ENCODE measurements around the gene NWD2. TPM values are rescaled to one million over a fixed set of nuclear protein-coding genes. Genes with fewer than 3 reads are reported as not detected.
"Not testable (repeated sequence)": the region's sequence is repeated elsewhere in the genome, so short reads cannot be mapped to it uniquely, and the experiment has no call there.

NWD2 gene
- total RNA-seq, 1 donor, result not detected

DNA sequence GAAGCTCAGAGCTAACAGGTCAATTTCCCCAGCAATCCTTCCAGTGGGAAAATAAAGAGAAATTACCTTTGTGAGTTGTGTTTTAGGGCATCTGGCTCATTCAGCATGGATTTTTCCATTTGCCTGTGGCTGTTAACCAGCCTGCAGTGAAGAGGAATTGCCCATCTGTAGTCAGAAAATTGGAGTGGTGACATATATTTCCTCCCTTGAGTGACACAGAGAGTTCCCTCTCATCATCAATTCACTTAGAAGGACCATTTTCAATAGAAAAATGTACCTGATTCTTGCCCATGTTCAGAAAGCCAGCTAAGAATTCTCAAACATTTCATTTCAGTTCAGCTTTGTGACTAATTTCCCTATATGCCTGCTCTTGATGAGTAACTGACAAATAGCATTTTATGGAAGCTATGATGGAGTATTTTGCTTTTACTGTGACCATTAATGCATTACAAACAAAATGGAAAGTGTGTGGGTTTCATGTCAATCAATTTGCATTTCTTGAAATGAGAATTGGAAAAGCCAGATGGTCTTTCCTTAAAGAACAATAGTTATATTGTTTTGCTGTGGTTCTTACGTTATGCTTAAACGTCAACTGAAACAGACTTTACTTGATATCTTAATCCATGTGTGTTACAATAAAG is 155.8 kb downstream of the NWD2 start:
- TF ChIP-seq, protein P1, sequence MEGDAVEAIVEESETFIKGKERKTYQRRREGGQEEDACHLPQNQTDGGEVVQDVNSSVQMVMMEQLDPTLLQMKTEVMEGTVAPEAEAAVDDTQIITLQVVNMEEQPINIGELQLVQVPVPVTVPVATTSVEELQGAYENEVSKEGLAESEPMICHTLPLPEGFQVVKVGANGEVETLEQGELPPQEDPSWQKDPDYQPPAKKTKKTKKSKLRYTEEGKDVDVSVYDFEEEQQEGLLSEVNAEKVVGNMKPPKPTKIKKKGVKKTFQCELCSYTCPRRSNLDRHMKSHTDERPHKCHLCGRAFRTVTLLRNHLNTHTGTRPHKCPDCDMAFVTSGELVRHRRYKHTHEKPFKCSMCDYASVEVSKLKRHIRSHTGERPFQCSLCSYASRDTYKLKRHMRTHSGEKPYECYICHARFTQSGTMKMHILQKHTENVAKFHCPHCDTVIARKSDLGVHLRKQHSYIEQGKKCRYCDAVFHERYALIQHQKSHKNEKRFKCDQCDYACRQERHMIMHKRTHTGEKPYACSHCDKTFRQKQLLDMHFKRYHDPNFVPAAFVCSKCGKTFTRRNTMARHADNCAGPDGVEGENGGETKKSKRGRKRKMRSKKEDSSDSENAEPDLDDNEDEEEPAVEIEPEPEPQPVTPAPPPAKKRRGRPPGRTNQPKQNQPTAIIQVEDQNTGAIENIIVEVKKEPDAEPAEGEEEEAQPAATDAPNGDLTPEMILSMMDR (IDR thresholded peaks at IDR 0.05; ENCODE audit: insufficient read depth, low read depth, low read length), result no peak
- no peak overlapping the region for H3K4me3 ChIP-seq (ENCODE audit: low read depth, low read length)
- DNase-seq (ENCODE audit: low read depth), result no peak

DNA sequence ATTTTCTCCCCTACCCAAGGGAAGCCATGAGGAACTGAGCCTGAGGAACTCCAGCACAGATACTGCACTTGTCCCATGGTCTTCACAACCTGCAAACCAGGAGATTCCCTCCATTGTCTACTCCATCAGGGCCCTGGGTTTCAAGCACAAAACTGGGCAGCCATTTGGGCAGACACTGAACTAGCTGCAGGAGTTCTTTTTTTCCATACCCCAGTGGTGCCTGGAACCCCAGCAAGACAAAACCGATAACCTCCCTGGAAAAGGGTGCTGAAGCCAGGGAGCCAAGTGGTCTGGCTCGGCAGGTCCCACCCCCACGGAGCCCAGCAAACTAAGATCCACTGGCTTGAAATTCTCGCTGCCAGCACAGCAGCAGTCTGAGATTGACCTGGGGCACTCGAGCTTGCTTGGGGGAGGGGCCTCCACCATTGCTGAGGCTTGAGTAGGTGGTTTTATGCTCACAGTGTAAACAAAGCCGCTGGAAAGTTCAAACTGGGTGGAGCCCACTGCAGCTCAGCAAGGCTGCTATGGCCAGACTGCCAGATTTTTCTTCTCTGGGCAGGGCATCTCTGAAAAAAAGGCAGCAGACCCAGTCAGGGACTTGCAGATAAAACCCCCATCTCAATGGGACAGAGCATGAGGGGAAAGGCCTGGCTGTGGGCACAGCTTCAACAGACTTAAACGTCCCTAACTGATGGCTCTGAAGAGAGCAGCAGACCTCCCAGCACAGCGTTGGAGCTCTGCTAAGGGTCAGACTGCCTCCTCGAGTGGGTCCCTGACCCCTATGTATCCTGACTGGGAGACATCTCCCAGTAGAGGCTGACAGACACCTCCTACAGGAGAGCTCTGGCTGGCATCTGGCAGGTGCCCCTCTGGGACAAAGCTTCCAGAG is 163.6 kb downstream of the NWD2 start:
- not testable (repeated sequence) for H3K4me3 ChIP-seq (ENCODE audit: low read depth, low read length); DNase-seq (ENCODE audit: low read depth)

DNA sequence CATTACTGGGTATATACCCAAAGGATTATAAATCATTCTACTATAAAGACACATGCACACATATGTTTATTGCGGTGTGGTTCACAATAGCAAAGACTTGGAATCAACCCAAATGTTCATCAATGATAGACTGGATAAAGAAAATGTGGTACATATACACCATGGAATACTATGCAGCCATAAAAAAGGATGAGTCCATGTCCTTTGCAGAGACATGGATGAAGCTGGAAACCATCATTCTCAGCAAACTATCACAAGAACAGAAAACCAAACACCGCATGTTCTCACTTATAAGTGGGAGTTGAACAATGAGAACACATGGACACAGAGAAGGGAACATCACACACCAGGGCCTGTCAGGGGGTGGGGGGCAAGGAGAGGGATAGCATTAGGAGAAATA is 169.1 kb downstream of the NWD2 start:
- not testable (repeated sequence) for H3K4me3 ChIP-seq (ENCODE audit: low read depth, low read length); DNase-seq (ENCODE audit: low read depth)

- no peak overlapping the region for H3K4me3 ChIP-seq (ENCODE audit: low read depth, low read length)
- DNase-seq (ENCODE audit: low read depth), result no peak
- TF ChIP-seq, protein P1 (IDR thresholded peaks at IDR 0.05; ENCODE audit: insufficient read depth, low read depth, low read length), result no peak
Observed at GRCh38 chr4:37415845-37416369, 171.4 kb downstream of the NWD2 start.

DNA sequence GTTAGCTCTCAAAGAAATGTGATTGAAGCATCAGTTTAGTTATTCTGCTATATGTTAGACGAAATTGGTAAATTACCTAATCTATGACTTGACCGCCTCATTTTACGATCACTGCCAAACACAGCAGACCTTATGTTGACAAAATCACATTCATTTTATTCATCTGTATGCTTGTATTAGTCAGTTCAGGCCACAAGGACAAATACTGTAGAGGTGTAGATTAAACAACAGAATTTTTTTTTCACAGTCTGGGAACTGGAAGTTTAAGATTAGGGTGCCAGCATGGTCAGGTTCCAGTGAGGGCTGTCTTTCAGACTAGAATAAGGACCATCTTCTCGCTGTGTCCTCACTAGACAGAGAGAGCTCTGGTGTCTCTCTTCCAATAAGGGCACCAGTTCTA is 177.1 kb downstream of the NWD2 start:
- no peak for DNase-seq (ENCODE audit: low read depth)
- TF ChIP-seq, protein P1 (IDR thresholded peaks at IDR 0.05; ENCODE audit: insufficient read depth, low read depth, low read length), result no peak
- no peak overlapping the region for H3K4me3 ChIP-seq (ENCODE audit: low read depth, low read length)

DNA sequence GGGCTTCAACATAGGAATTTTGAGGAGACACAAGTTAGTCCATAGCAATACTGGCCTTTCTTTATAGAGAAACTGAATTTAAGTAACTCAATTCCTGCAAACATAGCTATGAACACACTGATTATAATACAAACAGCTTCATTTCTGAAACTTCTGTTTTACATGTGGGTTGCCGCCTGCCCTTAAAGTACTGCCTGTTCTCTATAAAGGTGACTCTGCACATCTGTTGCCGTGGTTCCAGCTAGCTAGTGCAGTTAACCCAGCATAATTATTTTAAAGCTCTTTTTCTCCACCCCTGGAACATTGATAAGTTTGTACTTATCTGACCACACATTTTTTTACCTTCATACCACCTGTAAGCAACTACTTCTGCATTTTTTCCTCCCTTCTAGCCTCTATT is 177.6 kb downstream of the NWD2 start:
- H3K4me3 ChIP-seq (ENCODE audit: low read depth, low read length), result no peak overlapping the region
- TF ChIP-seq, protein P1 (IDR thresholded peaks at IDR 0.05; ENCODE audit: insufficient read depth, low read depth, low read length), result no peak
- no peak for DNase-seq (ENCODE audit: low read depth)

GRCh38 chr4:37422638-37423037 is 178.1 kb downstream of the NWD2 start:
- no peak overlapping the region for H3K4me3 ChIP-seq (ENCODE audit: low read depth, low read length)
- TF ChIP-seq, protein P1 (IDR thresholded peaks at IDR 0.05; ENCODE audit: insufficient read depth, low read depth, low read length), result no peak
- no peak for DNase-seq (ENCODE audit: low read depth)

Measured in fibroblast of villous mesenchyme (primary cell).